Endothelial cell of umbilical vein (primary cell): ENCODE results near the gene SHKBP1.
"Not testable (repeated sequence)": the region's sequence is repeated elsewhere in the genome, so short reads cannot be mapped to it uniquely, and the experiment has no call there.

Source experiments
- CTCF ChIP-seq, 2 donors: IDR thresholded peaks; 1 replicate in 1 of 2; 2 replicates in 1 of 2; pipeline ENCODE4 v1.5.1; 2011; ENCODE audit warnings: low read length in 2 of 2, mild to moderate bottlenecking in 2 of 2, moderate library complexity in 2 of 2, control low read depth in 1 of 2, inconsistent platforms in 1 of 2, low read depth in 1 of 2; ENCODE audit not compliant: insufficient read depth in 1 of 2; ENCODE audit errors: extremely low read depth in 1 of 2
- EZH2 ChIP-seq: IDR thresholded peaks from 2 replicates; pipeline ENCODE4 v1.6.1; 2012; ENCODE audit warnings: borderline replicate concordance, low read depth, mild to moderate bottlenecking, moderate library complexity, low read length, inconsistent platforms; ENCODE audit not compliant: severe bottlenecking
- JUN ChIP-seq: IDR thresholded peaks from 2 replicates; pipeline ENCODE4 v1.6.1; 2011; ENCODE audit warnings: borderline replicate concordance, low read depth; ENCODE audit not compliant: insufficient read length, insufficient read depth
- MYC ChIP-seq: IDR thresholded peaks from one replicate; pipeline ENCODE4 v1.6.1; 2011; ENCODE audit warnings: mild to moderate bottlenecking, low read depth, low read length
- POLR2A ChIP-seq: IDR thresholded peaks from 2 replicates; pipeline ENCODE4 v1.6.1; 2012; ENCODE audit warnings: low read depth, mild to moderate bottlenecking, control low read depth, low read length
- POLR2AphosphoS5 ChIP-seq: IDR thresholded peaks from 2 replicates; pipeline ENCODE4 v1.6.1; 2012; ENCODE audit warnings: low read depth, mild to moderate bottlenecking, control low read depth, low read length, moderate library complexity; ENCODE audit not compliant: insufficient read depth
- TF ChIP-seq, protein P1 (sequence below): IDR thresholded peaks from 2 replicates; pipeline ENCODE4 v1.6.1; 2011; ENCODE audit not compliant: insufficient read depth, insufficient read length

DNA sequence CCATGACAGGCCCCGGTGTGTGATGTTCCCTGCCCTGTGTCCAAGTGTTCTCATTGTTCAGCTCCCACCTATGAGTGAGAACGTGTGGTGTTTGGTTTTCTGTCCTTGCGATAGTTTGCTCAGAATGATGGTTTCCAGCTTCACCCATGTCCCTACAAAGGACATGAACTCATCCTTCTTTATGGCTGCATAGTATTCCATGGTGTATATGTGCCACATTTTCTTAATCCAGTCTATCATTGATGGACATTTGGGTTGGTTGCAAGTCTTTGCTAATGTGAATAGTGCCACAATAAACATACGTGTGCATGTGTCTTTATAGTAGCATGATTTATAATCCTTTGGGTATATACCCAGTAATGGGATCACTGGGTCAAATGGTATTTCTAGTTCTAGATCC lies 29.5 kb upstream of the SHKBP1 start:
- TF ChIP-seq, protein P1, sequence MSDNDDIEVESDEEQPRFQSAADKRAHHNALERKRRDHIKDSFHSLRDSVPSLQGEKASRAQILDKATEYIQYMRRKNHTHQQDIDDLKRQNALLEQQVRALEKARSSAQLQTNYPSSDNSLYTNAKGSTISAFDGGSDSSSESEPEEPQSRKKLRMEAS, result not testable (repeated sequence)
- TF ChIP-seq POLR2A; CTCF (IDR thresholded peaks at IDR 0.05; ENCODE audit: extremely low read depth in 1 of 2, insufficient read depth in 1 of 2, low read depth in 1 of 2, low read length in 2 of 2); MYC; EZH2; JUN; POLR2AphosphoS5: not testable (repeated sequence)
